Measurements from ENCODE around the gene NMNAT2.

NMNAT2 gene

GRCh38 chr1:183310753-183311479 lies 107.3 kb downstream of the NMNAT2 start:
- Histone ChIP-seq H3K9me3 (replicated peaks in 1 of 11) (peaks cover 0 to 3% (median 0%) of the 10 kb centered on the region in 11 experiments; a peak in 1 of 22 replicates), H3K9ac (no peak overlapping the region), H3K27ac (no peak overlapping the region), H3K36me3 (no peaks in the 10 kb centered on the region), H3K4me2 (no peak overlapping the region), H3K27me3 (no peaks in the 10 kb centered on the region), H4K20me1 (no peaks in the 10 kb centered on the region), H3K4me3 (no peak overlapping the region), H3K4me1 (peaks cover 5 to 16% (median 14%) of the 10 kb centered on the region in 10 experiments; a peak in 18 of 20 replicates)
- TF ChIP-seq Cebpa-rat (IDR thresholded peaks at IDR 0.05): no peak

DNA sequence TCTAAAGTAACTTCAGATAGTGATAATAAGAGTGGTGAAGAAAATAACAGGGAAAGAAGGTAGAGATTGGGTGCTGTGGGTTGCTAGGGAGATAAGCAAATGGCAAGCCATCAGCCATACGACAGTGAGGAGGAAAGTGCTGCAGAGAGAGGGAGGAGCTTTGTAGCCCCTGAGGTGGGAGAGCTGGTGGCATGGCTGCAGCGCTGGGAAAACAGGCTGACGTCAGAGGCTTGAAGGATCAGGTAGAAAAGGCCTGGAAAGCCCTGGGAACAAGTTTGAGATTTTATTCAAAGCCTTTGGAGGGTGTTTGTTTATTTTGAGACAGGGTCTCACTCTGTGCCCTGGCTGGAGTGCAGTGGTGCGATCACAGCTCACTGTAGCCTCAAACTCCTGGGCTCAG lies 109.5 kb downstream of the NMNAT2 start:
- H3K4me1 ChIP-seq: peaks cover 5 to 32% (median 24%) of the 10 kb centered on the region in 10 experiments; a peak in 19 of 20 replicates
- no peak overlapping the region for H3K27ac ChIP-seq
- peaks cover 0 to 3% (median 0%) of the 10 kb centered on the region in 11 experiments; a peak in 1 of 22 replicates for H3K9me3 ChIP-seq (replicated peaks in 1 of 11)
- no peak overlapping the region for H3K4me2 ChIP-seq
- no peak for TF ChIP-seq Cebpa-rat (IDR thresholded peaks at IDR 0.05)
- no peak overlapping the region for H3K9ac ChIP-seq
- no peaks in the 10 kb centered on the region for H4K20me1 ChIP-seq
- no peak overlapping the region for H3K4me3 ChIP-seq
- no peaks in the 10 kb centered on the region for H3K27me3 ChIP-seq
- H3K36me3 ChIP-seq: no peaks in the 10 kb centered on the region

DNA sequence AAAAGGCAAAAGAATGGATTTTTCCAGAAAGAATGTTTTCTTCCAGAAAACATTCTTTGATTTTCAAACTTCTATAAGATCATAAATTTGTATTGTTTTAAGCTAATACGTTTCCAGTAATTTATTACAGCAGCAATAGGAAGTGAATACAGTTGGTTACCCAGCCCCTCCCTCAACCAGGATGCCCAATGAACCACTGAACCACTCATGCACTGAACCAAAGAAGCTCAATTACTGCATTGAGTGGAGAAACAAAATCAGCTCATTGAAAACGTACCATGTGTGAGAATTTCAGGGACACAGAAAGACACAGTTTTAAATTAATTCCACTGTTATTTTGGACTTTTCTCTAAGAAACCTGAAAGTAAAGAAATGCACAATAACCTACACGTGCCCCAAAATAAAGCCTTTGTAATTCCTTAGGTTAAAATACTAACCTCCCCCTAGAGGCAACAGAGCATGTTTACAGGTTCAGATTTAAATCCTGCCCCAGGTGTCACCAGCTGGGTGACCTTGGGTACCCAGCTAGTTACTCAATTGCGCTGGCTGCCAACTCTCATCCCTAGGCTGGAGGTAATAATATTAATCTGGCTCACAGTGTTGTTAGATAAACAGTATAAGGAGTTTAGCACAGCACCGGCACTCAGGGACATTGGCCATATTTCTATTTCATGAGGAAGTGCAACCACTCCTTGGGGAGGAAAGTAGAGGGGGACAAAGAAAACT lies 111.7 kb downstream of the NMNAT2 start:
- no peaks in the 10 kb centered on the region for H3K36me3 ChIP-seq
- H3K4me2 ChIP-seq: peak overlapping the region in 9 of 11 experiments; percentile 4 to 57 (median 43); a peak in 16 of 22 replicates
- no peak overlapping the region for H3K4me3 ChIP-seq
- H4K20me1 ChIP-seq: no peaks in the 10 kb centered on the region
- no peak overlapping the region; a peak in 1 of 22 replicates for H3K27ac ChIP-seq
- H3K9ac ChIP-seq: no peak overlapping the region
- H3K4me1 ChIP-seq: peaks cover 11 to 39% (median 31%) of the 10 kb centered on the region in 10 experiments; a peak in 19 of 20 replicates
- H3K9me3 ChIP-seq (replicated peaks in 1 of 11): peaks cover 0 to 3% (median 0%) of the 10 kb centered on the region in 11 experiments; a peak in 1 of 22 replicates
- H3K27me3 ChIP-seq: no peaks in the 10 kb centered on the region
- no peak for TF ChIP-seq Cebpa-rat (IDR thresholded peaks at IDR 0.05)

DNA sequence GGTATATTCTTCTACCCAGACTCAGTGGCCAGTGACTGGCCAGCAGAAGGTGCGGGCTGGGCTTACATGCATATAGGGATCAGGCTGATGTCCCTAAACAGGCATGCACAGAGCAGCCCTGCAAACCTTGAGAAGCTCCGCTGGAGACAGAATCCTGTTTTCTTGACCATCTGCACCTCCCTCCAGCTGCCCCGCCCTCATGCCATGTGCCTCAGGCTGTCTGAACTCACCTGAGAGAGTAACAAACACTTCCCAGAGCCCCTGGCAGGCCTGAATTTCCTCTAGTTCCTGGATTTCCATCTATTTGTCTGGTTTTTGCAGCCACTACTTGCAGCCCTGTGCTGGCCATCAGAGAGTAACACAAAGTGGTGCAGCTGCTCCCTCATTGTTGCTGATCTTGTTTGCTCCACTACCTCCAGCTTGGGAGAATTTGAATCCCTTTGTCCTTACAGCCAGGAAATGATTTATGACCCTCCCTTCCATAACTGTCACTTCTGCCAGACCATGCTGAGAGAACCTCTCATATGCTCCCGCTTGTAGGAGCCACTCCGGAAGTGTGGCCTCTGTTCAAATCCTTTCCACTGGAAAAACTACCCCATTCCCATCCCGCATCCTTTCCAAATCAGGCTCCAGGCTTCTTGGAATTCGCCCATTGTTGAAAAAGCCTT lies 113.6 kb downstream of the NMNAT2 start:
- Histone ChIP-seq H3K4me3 (no peak overlapping the region), H3K4me2 (peak overlapping the region in 5 of 11 experiments; percentile 13 to 54 (median 41); a peak in 8 of 22 replicates), H4K20me1 (no peaks in the 10 kb centered on the region), H3K27ac (no peak overlapping the region), H3K4me1 (peaks cover 11 to 39% (median 31%) of the 10 kb centered on the region in 10 experiments; a peak in 19 of 20 replicates), H3K36me3 (no peaks in the 10 kb centered on the region), H3K9me3 (replicated peaks in 1 of 11) (peaks cover 0 to 3% (median 0%) of the 10 kb centered on the region in 11 experiments; a peak in 1 of 22 replicates), H3K27me3 (no peaks in the 10 kb centered on the region), H3K9ac (no peak overlapping the region)
- TF ChIP-seq Cebpa-rat (IDR thresholded peaks at IDR 0.05): no peak

DNA sequence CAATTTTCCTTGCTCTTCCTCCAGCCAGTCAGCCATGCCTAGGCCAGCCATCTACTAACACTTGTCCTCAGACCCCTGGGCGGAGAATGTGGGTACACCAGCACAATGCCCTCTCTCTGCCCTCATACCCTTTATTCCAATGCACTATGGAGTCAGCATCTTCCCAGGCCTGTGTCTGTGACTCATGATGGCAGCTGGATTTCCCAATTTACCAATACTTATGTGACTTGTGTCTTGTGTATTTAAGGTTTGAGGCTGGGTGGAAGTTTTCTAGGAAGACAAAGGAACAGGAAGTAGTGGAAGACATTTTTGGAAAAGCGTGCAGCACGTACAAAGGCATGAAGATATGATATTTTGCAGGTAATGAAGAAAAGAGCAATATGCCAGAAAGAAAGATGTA lies 114.3 kb downstream of the NMNAT2 start:
- Histone ChIP-seq H3K36me3 (no peaks in the 10 kb centered on the region), H3K27ac (no peak overlapping the region), H3K4me2 (peak overlapping the region in 2 of 11 experiments; percentile 19 to 43; a peak in 3 of 22 replicates), H3K9me3 (replicated peaks in 1 of 11) (0 out of 22 replicates have a peak, but pooled peaks cover 0 to 5% (median 0%) of the 10 kb centered on the region in 11 experiments), H3K4me1 (peaks cover 11 to 39% (median 31%) of the 10 kb centered on the region in 10 experiments; a peak in 19 of 20 replicates), H3K4me3 (no peak overlapping the region), H4K20me1 (no peaks in the 10 kb centered on the region), H3K9ac (no peak overlapping the region), H3K27me3 (no peaks in the 10 kb centered on the region)
- TF ChIP-seq Cebpa-rat (IDR thresholded peaks at IDR 0.05): no peak

- no peak for TF ChIP-seq Cebpa-rat (IDR thresholded peaks at IDR 0.05)
- 0 out of 22 replicates have a peak, but pooled peaks cover 0 to 6% (median 0%) of the 10 kb centered on the region in 11 experiments for H3K9me3 ChIP-seq (replicated peaks in 1 of 11)
- H3K4me1 ChIP-seq: peaks cover 11 to 39% (median 31%) of the 10 kb centered on the region in 10 experiments; a peak in 19 of 20 replicates
- no peaks in the 10 kb centered on the region for H3K27me3 ChIP-seq
- peak overlapping the region in 7 of 11 experiments; percentile 4 to 43 (median 14); a peak in 6 of 22 replicates for H3K4me2 ChIP-seq
- H3K27ac ChIP-seq: no peak overlapping the region
- H3K4me3 ChIP-seq: no peak overlapping the region
- no peaks in the 10 kb centered on the region for H4K20me1 ChIP-seq
- no peaks in the 10 kb centered on the region for H3K36me3 ChIP-seq
- no peak overlapping the region for H3K9ac ChIP-seq
Observed at GRCh38 chr1:183303323-183303645, 114.9 kb downstream of the NMNAT2 start.

- Histone ChIP-seq H3K4me1 (peaks cover 11 to 39% (median 31%) of the 10 kb centered on the region in 10 experiments; a peak in 19 of 20 replicates), H3K27ac (no peak overlapping the region), H3K27me3 (no peaks in the 10 kb centered on the region), H3K9me3 (replicated peaks in 1 of 11) (0 out of 22 replicates have a peak, but pooled peaks cover 0 to 6% (median 0%) of the 10 kb centered on the region in 11 experiments), H4K20me1 (no peaks in the 10 kb centered on the region), H3K4me3 (no peak overlapping the region), H3K36me3 (no peaks in the 10 kb centered on the region), H3K9ac (no peak overlapping the region), H3K4me2 (peak overlapping the region in 7 of 11 experiments; percentile 4 to 43 (median 14); a peak in 4 of 22 replicates)
- no peak for TF ChIP-seq Cebpa-rat (IDR thresholded peaks at IDR 0.05)
Observed at GRCh38 chr1:183302452-183303322, 115.5 kb downstream of the NMNAT2 start.

DNA sequence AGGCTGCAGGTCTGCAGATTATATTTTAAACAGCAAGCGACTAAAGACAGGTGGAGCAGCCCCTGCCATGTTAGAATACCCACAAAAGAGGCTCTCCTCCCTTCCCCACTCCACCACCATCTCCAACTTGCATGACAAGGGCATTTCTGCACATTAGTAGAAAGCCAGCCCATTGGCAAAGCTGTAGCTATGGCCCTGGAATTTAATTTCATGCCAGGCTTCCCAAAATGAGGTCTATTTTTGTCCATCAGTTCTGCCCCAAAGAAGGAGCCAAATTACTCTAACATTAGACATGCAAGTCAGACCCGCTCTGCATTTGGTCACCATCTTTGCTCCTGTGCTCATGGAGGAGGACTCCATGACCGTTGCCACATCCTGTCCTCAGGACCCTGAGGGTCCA lies 116.9 kb downstream of the NMNAT2 start:
- H3K27me3 ChIP-seq: no peaks in the 10 kb centered on the region
- 0 out of 22 replicates have a peak, but pooled peaks cover 0 to 6% (median 0%) of the 10 kb centered on the region in 11 experiments for H3K9me3 ChIP-seq (replicated peaks in 1 of 11)
- H3K4me1 ChIP-seq: peaks cover 9 to 29% (median 20%) of the 10 kb centered on the region in 10 experiments; a peak in 19 of 20 replicates
- H3K4me3 ChIP-seq: no peak overlapping the region
- no peak overlapping the region for H3K9ac ChIP-seq
- no peak overlapping the region for H3K27ac ChIP-seq
- TF ChIP-seq Cebpa-rat (IDR thresholded peaks at IDR 0.05): no peak
- no peaks in the 10 kb centered on the region for H4K20me1 ChIP-seq
- H3K36me3 ChIP-seq: no peaks in the 10 kb centered on the region
- no peak overlapping the region for H3K4me2 ChIP-seq

Measured in BLaER1 treated with 17β-estradiol and CSF1 and Interleukin-3, amounts not matched to agents 10 nM and 100 nM (cell line).